ENCODE measurements around the gene SORCS3. TPM values are rescaled to one million over a fixed set of nuclear protein-coding genes. Genes with fewer than 3 reads are reported as not detected.

Gene SORCS3
- total RNA-seq, 2 experiments from 2014 or later = 1.7 to 2.1 TPM

DNA sequence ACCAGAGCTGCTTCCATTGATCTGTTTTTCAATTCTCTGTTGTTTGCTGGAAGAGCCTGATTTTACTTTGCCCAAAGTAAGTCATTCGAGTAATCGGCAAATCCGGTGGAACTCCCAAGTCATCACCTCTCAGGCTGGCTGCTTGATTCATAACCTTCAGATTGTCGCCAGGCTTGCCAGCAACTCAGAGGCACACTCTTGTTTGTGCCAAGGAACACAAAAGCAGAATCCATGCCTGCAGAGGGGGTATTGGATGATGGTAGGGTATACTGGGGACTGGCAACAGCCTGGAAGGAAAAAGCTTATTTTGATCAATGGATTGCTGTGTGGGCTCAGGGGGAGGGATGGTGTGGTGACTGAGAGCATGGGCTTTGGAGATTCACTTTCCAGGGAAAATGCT lies 542.4 kb downstream of the SORCS3 start:
- TF ChIP-seq, protein P1, sequence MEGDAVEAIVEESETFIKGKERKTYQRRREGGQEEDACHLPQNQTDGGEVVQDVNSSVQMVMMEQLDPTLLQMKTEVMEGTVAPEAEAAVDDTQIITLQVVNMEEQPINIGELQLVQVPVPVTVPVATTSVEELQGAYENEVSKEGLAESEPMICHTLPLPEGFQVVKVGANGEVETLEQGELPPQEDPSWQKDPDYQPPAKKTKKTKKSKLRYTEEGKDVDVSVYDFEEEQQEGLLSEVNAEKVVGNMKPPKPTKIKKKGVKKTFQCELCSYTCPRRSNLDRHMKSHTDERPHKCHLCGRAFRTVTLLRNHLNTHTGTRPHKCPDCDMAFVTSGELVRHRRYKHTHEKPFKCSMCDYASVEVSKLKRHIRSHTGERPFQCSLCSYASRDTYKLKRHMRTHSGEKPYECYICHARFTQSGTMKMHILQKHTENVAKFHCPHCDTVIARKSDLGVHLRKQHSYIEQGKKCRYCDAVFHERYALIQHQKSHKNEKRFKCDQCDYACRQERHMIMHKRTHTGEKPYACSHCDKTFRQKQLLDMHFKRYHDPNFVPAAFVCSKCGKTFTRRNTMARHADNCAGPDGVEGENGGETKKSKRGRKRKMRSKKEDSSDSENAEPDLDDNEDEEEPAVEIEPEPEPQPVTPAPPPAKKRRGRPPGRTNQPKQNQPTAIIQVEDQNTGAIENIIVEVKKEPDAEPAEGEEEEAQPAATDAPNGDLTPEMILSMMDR (IDR thresholded peaks at IDR 0.05) = no peak
- ATAC-seq (ENCODE audit: poor library complexity) (no peak), DNase-seq (no peak)
- intact Hi-C loops (cut with DNase I, micrococcal nuclease) = no loop called here
- H3K36me3 ChIP-seq (ENCODE audit: insufficient read depth, low read length) = no peaks in the 10 kb centered on the region
- H3K27ac ChIP-seq (ENCODE audit: low read depth in 1 of 2, low read length in 2 of 2) = no peak overlapping the region
- no peak overlapping the region for H3K4me3 ChIP-seq (ENCODE audit: low read length)
- no peak overlapping the region for H3K4me3 Mint-ChIP-seq
- no peaks in the 10 kb centered on the region for H3K27me3 ChIP-seq (ENCODE audit: control insufficient read depth in 1 of 2, insufficient read depth in 2 of 2, low read length in 2 of 2)
- H3K4me1 Mint-ChIP-seq (ENCODE audit: low read depth) = no peaks in the 10 kb centered on the region
- ChIA-PET CTCF (no interaction called here), POLR2A (no interaction called here)
- no peaks in the 10 kb centered on the region for H3K4me1 ChIP-seq (ENCODE audit: insufficient read depth, low read length)
- H3K9me3 Mint-ChIP-seq = no peaks in the 10 kb centered on the region
- H3K27me3 Mint-ChIP-seq = no peaks in the 10 kb centered on the region
- H3K36me3 Mint-ChIP-seq (ENCODE audit: low read depth) = peaks cover 3% of the 10 kb centered on the region
- H3K27ac Mint-ChIP-seq = no peak overlapping the region
- H3K9me3 ChIP-seq (ENCODE audit: control insufficient read depth in 1 of 2, insufficient read depth in 1 of 2, low read length in 2 of 2) = no peaks in the 10 kb centered on the region

DNA sequence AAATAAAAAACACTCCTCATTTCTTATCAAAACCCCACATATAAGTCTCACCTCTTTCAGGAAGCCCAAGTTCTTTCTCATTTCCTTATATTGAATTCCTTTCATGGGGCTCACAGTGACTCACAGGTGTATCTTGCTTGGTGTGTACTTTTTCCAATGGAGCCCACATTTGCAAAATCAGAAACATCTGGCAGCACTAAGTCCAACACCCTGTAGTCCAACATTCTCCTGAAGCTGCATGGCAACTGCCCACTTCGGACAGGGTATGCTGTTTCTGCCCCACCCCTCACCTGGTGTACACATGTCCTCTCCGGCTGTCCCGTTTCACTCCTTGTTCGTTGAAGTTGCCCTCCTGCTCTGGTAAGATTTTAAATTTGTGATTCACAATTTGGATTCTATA lies 544.1 kb downstream of the SORCS3 start:
- Mint-ChIP-seq H3K27ac (no peak overlapping the region), H3K4me3 (no peak overlapping the region), H3K36me3 (ENCODE audit: low read depth) (peaks cover 2% of the 10 kb centered on the region), H3K9me3 (no peaks in the 10 kb centered on the region), H3K4me1 (ENCODE audit: low read depth) (no peaks in the 10 kb centered on the region), H3K27me3 (no peaks in the 10 kb centered on the region)
- H3K27me3 ChIP-seq (ENCODE audit: control insufficient read depth in 1 of 2, insufficient read depth in 2 of 2, low read length in 2 of 2) = no peaks in the 10 kb centered on the region
- intact Hi-C loops (cut with DNase I, micrococcal nuclease) = no loop called here
- ChIA-PET CTCF (no interaction called here), POLR2A (no interaction called here)
- H3K36me3 ChIP-seq (ENCODE audit: insufficient read depth, low read length) = no peaks in the 10 kb centered on the region
- ATAC-seq (ENCODE audit: poor library complexity) (no peak), DNase-seq (no peak)
- TF ChIP-seq, protein P1 (IDR thresholded peaks at IDR 0.05) = no peak
- H3K9me3 ChIP-seq (ENCODE audit: control insufficient read depth in 1 of 2, insufficient read depth in 1 of 2, low read length in 2 of 2) = no peaks in the 10 kb centered on the region
- H3K4me1 ChIP-seq (ENCODE audit: insufficient read depth, low read length) = no peaks in the 10 kb centered on the region
- H3K4me3 ChIP-seq (ENCODE audit: low read length) = no peak overlapping the region
- H3K27ac ChIP-seq (ENCODE audit: low read depth in 1 of 2, low read length in 2 of 2) = no peak overlapping the region

DNA sequence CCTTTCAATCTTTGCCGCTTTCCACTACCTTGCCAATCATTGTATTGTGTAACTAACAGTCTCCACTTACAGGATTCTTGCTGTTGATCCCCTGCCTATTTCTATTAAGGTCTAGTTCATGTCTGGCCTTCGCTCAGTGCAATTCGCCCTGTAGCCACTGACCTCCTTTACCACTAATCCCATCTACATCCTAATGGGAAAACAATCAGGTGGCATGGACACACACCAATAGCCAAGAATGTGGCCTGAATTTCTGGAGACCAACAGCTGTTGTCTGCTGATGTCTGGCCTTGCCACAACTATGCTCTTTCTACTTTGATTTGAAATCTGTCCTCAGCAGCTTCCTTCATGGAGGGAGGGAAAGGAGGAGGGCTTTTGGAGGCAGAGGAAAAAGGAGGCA lies 546.2 kb downstream of the SORCS3 start:
- CTCF ChIA-PET = no interaction called here
- no peaks in the 10 kb centered on the region for H3K27me3 Mint-ChIP-seq

More for the DNA sequence above, 546.2 kb downstream of the SORCS3 start:
- DNase-seq (no peak), ATAC-seq (ENCODE audit: poor library complexity) (no peak)
- Histone ChIP-seq H3K4me1 (ENCODE audit: insufficient read depth, low read length) (no peaks in the 10 kb centered on the region), H3K27me3 (ENCODE audit: control insufficient read depth in 1 of 2, insufficient read depth in 2 of 2, low read length in 2 of 2) (no peaks in the 10 kb centered on the region), H3K4me3 (ENCODE audit: low read length) (no peak overlapping the region), H3K27ac (ENCODE audit: low read depth in 1 of 2, low read length in 2 of 2) (no peak overlapping the region), H3K9me3 (ENCODE audit: control insufficient read depth in 1 of 2, insufficient read depth in 1 of 2, low read length in 2 of 2) (no peaks in the 10 kb centered on the region), H3K36me3 (ENCODE audit: insufficient read depth, low read length) (no peaks in the 10 kb centered on the region)
- Mint-ChIP-seq H3K27ac (no peak overlapping the region), H3K9me3 (no peaks in the 10 kb centered on the region), H3K4me1 (ENCODE audit: low read depth) (no peaks in the 10 kb centered on the region), H3K36me3 (ENCODE audit: low read depth) (no peaks in the 10 kb centered on the region), H3K4me3 (no peak overlapping the region)
- TF ChIP-seq, protein P1 (IDR thresholded peaks at IDR 0.05) = no peak
- intact Hi-C loops (cut with DNase I, micrococcal nuclease) = no loop called here
- POLR2A ChIA-PET = no interaction called here
